Ovary (tissue), 3 donors: ENCODE measurements around the gene FEM1C.
"Not testable (repeated sequence)": the region's sequence is repeated elsewhere in the genome, so short reads cannot be mapped to it uniquely, and the experiment has no call there.

Experiments used
- CTCF ChIP-seq, 3 donors: fragments of 450-650 bp in 2 of 3; fragments of 200-600 bp in 1 of 3; IDR thresholded peaks; one replicate each; pipeline versions ENCODE4 v1.5.1 to v1.8.0; 2016 to 2022; ENCODE audit warnings: antibody characterized with exemption in 3 of 3, mild to moderate bottlenecking in 1 of 3
- POLR2A ChIP-seq: fragments of 450-650 bp; IDR thresholded peaks from one replicate; pipeline ENCODE4 v1.6.1; 2017; ENCODE audit warnings: antibody characterized with exemption, mild to moderate bottlenecking, moderate library complexity
- donor health status: DM: no; HTN: no; CAD: no.

- not testable (repeated sequence) for TF ChIP-seq CTCF (IDR thresholded peaks at IDR 0.05); POLR2A
Observed at GRCh38 chr5:115479166-115479873, 65.3 kb downstream of the FEM1C start.
